ENCODE results near the gene PARP15. TPM values are rescaled to one million over a fixed set of nuclear protein-coding genes. Genes with fewer than 3 reads are reported as not detected.
A peak's percentile ranks its signal among the peaks of the same experiment; 100 is the strongest.

Gene PARP15
- total and polyA plus RNA-seq, 12 donors: 0.12 to 4.3 (median 1.3) TPM

GRCh38 chr3:122677216-122677615, 99.8 kb downstream of the PARP15 start:
- no peaks in the 10 kb centered on the region for H3K36me3 ChIP-seq (replicated peaks in 1 of 2)
- no peak for DNase-seq
- intact Hi-C loops (cut with DNase I): no loop called here
- no peak overlapping the region for H3K4me3 ChIP-seq
- no peaks in the 10 kb centered on the region for H3K27me3 ChIP-seq
- H3K9me3 ChIP-seq (replicated peaks in 1 of 3): no peaks in the 10 kb centered on the region
- no peak overlapping the region for H3K27ac ChIP-seq
- WGBS, 4 donors: 70 to 88% (median 81%) methylated on average over 1 of the region's 1 CpG
- no peak for TF ChIP-seq POLR2A (IDR thresholded peaks at IDR 0.05)
- no peak for TF ChIP-seq CTCF (IDR thresholded peaks at IDR 0.05)
- peaks cover 8 to 26% of the 10 kb centered on the region in 2 donors for H3K4me1 ChIP-seq (replicated peaks in 1 of 2)

DNA sequence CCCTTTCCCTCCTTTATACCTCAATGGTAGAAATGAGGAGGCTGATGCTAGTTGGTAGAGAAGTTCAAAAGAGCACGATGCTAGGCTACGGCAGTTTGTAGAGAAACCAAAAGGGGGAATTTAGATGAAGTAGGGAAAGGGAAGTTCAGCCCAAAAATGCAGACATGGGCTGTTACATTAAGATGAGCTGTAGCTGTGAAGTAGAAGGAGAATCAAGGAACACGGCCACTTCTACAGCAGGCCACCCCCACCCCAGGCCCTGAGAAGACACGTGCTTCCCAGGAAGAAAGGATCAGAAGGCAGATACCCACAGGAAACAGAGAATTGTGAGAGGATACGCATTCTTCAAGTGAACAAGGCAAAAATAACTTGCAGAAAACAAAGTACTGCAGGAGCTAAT, 101.1 kb downstream of the PARP15 start:
- H3K27ac ChIP-seq: peak overlapping the region in 2 of 5 donors; percentile 95 to 99
- 68 to 78% (median 71%) methylated on average over 5 of the region's 5 CpGs for WGBS, 4 donors

GRCh38 chr3:122679085-122679881, 101.8 kb downstream of the PARP15 start:
- Histone ChIP-seq H3K27ac (peak overlapping the region; percentile 90 to 99 (median 95)), H3K4me3 (peak overlapping the region in 2 of 4 donors; percentile 15 to 97), H3K4me1 (replicated peaks in 1 of 2) (peaks cover 8 to 38% of the 10 kb centered on the region in 2 donors), H3K36me3 (replicated peaks in 1 of 2) (no peaks in the 10 kb centered on the region), H3K9me3 (replicated peaks in 1 of 3) (no peaks in the 10 kb centered on the region), H3K27me3 (no peaks in the 10 kb centered on the region)
- intact Hi-C loops (cut with DNase I): loop anchor here in 1 of 2 donors (2.0 kb wide), 1 partner anchor 116 kb away; no protein-coding TSS in a partner anchor
- TF ChIP-seq CTCF (IDR thresholded peaks at IDR 0.05) (peak; percentile 65 to 91 (median 87)), POLR2A (IDR thresholded peaks at IDR 0.05) (peak in 1 of 2 donors; percentile 8)
- DNase-seq: peak; percentile 82 to 94 (median 88)
- WGBS, 4 donors: 2 to 5% (median 3%) methylated on average over 16 of the region's 16 CpGs

More for the DNA sequence above, 101.1 kb downstream of the PARP15 start:
- DNase-seq: peak in 1 of 7 donors; percentile 40
- Histone ChIP-seq H3K36me3 (replicated peaks in 1 of 2) (no peaks in the 10 kb centered on the region), H3K9me3 (replicated peaks in 1 of 3) (no peaks in the 10 kb centered on the region), H3K4me1 (replicated peaks in 1 of 2) (peaks cover 8 to 38% of the 10 kb centered on the region in 2 donors), H3K27me3 (no peaks in the 10 kb centered on the region), H3K4me3 (no peak overlapping the region)
- no peak for TF ChIP-seq CTCF (IDR thresholded peaks at IDR 0.05)
- no peak for TF ChIP-seq POLR2A (IDR thresholded peaks at IDR 0.05)
- intact Hi-C loops (cut with DNase I): loop anchor here in 1 of 2 donors (2.0 kb wide), 1 partner anchor 116 kb away; no protein-coding TSS in a partner anchor

DNA sequence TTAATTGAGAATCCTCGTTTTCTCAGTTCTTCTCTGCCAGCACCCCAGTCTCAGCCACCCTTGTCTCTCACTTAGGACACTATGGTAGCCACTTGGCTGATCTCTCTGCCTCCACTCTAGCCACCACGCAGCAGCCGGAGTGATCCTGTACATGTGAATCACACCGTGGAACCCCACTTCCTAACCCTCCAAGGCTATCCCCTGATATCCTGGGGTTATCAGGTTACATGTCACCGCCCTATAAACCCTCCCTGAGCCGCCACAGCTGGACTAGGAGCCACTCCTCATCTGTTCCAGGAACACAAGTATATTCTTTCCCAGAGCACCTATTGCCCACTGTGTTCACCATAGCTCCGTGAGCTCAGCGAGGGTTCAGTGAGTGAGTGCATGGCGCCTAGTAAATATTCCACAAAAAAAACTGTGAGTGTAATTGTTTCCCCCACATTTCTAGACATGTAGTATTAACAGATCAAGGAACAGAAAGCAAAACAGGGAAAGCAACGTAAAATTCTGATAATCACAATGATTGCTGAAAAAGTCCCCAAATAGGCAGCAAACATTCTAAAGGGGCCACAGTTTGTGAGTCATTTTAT, 102.5 kb downstream of the PARP15 start:
- Histone ChIP-seq H3K4me3 (peak overlapping the region; percentile 82 to 100 (median 98)), H3K9me3 (replicated peaks in 1 of 3) (no peaks in the 10 kb centered on the region), H3K27ac (peak overlapping the region; percentile 90 to 99 (median 95)), H3K36me3 (replicated peaks in 1 of 2) (no peaks in the 10 kb centered on the region), H3K27me3 (no peaks in the 10 kb centered on the region), H3K4me1 (replicated peaks in 1 of 2) (peaks cover 8 to 38% of the 10 kb centered on the region in 2 donors)
- WGBS, 4 donors: 14 to 24% (median 21%) methylated on average over 10 of the region's 10 CpGs
- peak; percentile 38 to 64 (median 50) for DNase-seq
- intact Hi-C loops (cut with DNase I): loop anchor here (2.0 to 10.0 kb wide), 4 partner anchors 113 to 295 kb away; partner anchors contain the start of genes FAM162A (in 1 of the 2) and MIX23 (in 1 of the 2)
- peak in 1 of 2 donors; percentile 46 for TF ChIP-seq POLR2A (IDR thresholded peaks at IDR 0.05)
- no peak for TF ChIP-seq CTCF (IDR thresholded peaks at IDR 0.05)

Measured in adrenal gland (tissue), 12 donors.